ENCODE data around the gene ZNF507.
"Not testable (repeated sequence)": the region's sequence is repeated elsewhere in the genome, so short reads cannot be mapped to it uniquely, and the experiment has no call there.

The ZNF507 gene

DNA sequence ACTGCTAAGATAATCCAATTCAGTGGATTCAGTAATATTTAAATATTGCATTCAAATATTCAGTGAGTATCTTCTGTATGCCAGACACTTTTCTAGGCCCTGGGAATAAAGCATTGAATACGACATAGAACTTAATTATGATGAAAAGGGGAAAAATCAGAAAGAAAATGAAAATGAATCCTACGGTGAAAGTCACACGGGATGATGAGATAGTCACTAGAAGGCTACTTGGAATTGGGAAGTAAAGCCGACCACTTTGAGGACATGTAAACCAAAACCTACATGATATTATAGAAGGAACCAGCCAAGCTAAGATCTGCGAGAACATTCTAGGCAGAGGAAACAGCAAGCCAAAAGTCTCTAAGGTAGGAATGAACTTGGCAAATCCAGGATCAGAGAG lies 70.3 kb downstream of the ZNF507 start:
- DNase-seq: no peak

DNA sequence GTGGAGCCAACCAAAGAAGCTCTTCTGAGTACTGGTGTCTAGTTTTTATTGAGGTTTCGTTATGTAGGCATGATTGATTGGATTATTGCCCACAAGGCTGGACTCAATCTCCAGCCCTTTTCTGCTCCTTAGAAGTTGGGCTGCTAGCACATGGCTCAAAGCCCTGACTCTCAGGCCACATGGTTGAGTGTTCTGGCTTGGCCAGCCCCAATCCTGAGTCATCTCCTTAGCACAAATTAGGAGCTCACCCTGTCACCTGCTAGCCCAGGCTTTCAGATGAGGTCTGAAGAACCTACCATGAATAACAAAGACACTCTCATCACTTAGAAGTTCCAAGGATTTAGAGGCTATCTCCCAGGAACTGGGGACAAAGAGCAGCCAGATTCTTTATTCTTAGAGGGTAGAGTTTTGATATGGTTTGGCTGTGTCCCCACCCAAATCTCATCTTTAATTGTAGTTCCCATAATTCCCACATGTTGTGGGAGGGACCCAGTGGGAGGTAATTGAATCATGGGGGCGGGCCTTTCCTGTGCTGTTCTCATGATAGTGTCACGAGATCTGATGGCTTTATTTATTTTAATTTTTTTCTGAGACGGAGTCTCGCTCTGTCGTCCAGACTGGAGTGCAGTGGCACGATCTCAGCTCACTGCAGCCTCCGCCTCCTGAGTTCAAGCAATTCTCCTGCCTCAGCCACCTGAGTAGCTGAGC lies 71.5 kb downstream of the ZNF507 start:
- DNase-seq: no peak

DNA sequence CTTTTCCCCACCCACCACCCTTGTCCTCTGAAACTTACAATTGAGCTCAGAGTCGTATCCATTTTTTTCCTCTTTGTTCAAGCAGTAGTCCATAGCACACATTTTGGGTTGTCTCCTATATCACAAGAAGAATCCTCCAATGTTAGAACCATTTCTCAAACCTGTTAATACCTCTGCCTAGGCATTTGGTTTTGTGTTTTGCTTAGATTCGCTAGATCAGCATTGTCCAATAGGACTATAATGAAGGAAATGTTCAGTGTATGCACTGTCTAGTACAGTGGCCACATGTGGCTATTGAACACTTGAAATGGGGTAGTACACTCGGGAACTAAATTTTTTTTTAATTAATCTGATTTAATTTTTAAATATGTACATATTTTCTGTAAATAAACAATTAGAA lies 72.7 kb downstream of the ZNF507 start:
- DNase-seq: no peak

DNA sequence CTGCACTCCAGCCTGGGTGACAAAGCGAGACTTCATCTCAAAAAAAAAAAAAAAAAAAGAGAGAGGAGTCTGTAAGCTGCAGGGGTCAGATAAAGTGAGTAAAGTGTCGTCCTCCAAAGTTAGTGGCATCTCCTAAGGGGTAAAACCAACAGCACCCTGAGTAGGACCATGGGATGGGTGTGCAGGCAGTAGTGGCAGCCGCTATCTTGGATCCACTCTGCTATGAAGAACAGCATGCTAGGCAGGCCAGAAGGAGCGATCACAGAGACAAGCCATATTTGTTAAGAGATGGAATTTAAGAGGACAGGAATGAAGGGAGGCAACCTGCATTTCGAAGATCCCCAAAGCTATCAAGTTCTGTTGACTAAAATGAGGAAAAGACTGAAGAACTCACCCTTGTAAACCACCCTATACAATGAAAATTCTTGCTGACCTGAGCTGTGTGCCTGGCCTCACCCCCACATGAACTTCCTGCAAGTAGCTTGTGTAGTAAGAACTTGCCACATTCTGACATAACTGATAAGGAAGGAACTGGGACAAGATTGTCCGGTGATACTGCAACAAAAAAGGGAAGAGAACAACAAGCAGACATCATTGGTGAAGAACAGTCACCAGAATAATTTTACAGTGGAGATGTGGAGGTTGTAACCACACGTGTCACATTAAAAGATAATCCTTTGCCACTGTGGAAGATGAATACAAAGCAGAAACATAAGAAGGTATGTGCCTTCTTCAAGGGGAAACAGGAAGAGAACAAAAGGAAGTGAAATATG lies 76.4 kb downstream of the ZNF507 start:
- no peak for DNase-seq

DNA sequence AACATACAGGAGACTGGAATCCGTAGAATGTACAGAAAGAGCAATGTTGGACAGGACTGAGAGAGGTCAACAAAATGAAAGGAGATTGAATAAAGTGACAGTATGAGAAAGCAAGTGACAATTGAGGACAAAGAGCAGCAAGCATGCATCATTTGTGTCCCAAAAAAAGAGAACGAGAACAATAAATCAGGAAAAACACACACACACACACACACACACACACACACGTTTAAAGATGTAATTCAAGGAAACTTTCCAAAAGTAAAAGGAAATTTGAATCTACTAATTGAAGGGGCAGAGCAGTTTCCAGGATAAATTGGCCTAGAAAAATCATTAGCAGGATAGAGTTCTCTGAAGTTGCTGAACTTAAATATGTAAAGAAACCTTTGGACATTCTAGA lies 77.0 kb downstream of the ZNF507 start:
- DNase-seq: no peak

DNA sequence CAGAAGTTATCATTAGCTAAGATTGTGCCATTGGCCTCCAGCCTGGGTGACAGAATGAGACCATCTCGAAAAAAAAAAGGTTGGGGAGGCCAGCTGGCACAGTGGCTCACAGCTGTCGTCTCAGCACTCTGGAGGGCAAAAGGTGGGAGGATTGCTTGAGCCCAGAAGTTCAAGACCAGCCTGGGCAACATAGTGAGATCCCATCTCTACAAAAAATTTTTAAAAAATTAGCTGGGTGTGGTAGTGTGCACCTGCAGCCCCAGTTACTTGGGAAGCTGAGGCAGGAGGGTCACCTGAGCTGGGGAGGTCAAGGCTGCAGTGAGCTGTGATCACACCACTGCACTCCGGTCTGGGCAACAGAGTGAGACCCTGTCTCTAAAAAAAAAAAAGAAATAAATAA lies 78.5 kb downstream of the ZNF507 start:
- not testable (repeated sequence) for DNase-seq

DNA sequence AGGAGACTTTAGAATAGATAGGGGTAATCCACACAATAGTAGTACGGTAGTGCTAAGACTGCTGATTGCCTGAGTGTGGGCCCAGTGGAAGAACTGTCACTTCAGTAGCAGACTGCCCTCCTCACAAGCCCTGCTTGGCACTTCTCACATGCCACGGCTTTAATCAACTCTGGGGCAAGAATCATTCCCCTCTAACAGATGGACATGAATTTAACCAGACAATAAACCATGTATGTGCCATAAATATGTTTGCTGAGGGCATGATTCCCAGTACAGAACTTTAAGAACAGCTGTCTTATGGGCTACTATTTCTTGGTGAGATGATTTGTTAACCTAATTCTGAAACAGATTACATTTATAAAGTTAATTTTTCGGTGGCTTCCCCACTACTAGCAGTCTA lies 82.1 kb downstream of the ZNF507 start:
- no peak for DNase-seq

DNA sequence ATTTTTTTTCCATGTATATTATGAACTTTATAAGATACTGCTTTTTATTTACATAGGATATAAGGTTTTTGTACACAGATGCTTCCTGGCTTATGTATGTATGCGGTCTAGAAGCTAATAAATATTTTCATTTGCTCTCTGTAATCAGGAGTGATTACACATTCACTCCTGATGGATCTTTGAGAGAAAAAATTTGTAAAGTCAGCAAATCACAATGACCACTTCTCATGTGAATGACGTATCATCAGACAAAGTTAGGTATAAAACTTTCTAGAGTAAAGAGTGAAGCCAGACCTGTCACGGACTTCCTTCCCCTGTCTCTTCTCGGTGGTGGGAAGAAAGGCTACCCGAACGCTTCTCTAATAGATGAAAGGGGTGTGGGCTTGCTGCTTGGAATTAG lies 91.3 kb downstream of the ZNF507 start:
- no peak for DNase-seq

DNA sequence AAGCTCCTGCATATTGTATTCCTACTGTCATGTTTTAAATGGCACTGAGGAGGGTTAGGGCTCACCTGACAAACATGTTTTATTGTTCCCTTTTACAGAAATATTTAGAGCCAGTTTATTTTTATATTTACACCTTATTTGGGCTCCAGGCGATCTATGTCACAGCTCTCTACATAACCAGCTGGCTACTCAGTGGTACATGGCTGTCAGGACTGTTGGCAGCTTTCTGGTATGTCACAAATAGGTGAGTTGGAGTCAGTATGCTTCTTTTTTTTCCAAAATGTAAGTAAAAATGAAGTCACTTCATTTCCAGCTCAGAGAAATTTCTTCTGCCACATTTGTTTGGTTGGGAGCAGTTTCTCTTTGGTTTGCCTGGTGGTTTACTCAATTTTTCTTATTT lies 91.7 kb downstream of the ZNF507 start:
- no peak for DNase-seq

All from retina (tissue), 1 donor.